ENCODE results near the gene GALNTL6.
"Not testable (repeated sequence)": the region's sequence is repeated elsewhere in the genome, so short reads cannot be mapped to it uniquely, and the experiment has no call there.

The GALNTL6 gene

DNA sequence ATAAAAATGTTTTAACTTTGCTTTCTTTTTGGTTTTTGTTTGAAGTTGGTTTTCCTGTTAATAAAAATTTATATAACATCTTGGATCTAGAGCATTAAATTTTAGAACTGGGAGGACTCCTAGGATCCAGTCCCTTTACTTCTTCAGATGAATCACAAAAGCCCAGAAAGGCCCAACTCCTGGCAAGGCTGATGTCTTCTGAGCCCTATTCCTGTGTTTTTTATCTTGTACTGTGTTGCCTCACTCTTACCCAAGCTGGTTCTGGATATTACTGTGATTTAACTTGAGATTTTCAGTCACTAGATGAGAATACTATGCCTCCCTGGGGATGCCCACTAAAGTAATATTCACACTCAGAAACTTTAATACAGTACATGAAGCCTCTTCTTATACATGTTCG, 1228.3 kb downstream of the GALNTL6 start:
- no peak for DNase-seq

- DNase-seq = not testable (repeated sequence)
Measured at GRCh38 chr4:173042139-173042538, 1228.9 kb downstream of the GALNTL6 start.

DNA sequence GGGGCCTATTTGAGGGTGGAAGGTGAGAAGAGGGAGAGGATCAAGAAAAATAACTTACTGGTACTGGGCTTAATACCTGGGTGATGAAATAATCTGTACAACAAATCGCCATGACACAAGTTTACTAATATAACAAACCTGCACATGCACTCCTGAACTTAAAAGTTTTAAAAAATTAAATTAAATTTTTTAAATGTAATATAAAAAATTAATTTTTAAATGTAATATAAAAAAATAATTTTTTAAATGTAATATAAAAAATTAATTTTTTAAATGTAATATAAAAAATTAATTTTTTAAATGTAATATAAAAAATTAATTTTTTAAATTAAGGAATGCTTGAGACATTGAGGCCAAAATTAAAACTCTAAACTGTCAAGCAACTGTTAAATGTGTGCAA, 1231.1 kb downstream of the GALNTL6 start:
- DNase-seq = no peak

GRCh38 chr4:173045571-173045970, 1232.4 kb downstream of the GALNTL6 start:
- no peak for DNase-seq

- DNase-seq = no peak
Measured at GRCh38 chr4:173046144-173046543, 1232.9 kb downstream of the GALNTL6 start.

GRCh38 chr4:173046818-173047217, 1233.6 kb downstream of the GALNTL6 start:
- DNase-seq = no peak

GRCh38 chr4:173051232-173051631, 1238.0 kb downstream of the GALNTL6 start:
- DNase-seq = no peak

DNA sequence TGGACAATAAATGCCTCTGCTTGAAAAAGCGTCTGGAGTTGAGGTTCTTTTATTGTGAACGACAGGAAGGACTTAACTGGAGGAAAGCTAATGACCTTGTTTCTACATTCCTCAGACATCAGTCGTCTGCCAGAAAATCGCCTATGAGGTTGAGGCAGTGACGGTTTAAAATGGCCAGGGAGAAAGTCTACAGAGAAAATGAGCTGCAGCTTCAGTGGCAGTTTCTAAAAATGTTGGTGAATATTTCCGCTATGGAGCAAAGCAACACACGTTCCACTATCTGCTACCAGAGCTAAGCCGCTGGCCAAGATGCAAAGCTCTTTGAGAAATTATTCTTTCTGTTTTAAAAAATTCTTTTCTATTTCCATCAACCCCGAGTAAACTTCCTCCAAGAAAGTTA, 1238.5 kb downstream of the GALNTL6 start:
- no peak for DNase-seq

DNA sequence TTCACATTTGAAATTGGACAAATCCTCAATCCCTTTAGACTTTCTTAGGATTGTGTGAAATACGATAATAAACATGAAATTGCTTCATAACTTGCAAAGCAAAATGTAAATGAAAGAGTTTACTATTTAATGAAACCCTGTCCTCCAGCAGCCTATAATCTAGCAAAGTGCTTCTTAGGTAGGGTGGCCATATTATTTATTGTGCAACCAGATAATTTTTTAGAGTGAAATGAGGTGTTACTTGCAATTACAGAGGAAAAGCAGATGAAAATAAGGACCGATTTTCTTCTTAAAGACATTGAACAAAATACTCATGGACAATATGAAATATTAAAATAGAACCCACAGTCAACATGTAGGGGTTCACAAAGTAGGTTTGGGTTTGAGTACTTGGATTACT, 1239.2 kb downstream of the GALNTL6 start:
- DNase-seq = no peak

DNA sequence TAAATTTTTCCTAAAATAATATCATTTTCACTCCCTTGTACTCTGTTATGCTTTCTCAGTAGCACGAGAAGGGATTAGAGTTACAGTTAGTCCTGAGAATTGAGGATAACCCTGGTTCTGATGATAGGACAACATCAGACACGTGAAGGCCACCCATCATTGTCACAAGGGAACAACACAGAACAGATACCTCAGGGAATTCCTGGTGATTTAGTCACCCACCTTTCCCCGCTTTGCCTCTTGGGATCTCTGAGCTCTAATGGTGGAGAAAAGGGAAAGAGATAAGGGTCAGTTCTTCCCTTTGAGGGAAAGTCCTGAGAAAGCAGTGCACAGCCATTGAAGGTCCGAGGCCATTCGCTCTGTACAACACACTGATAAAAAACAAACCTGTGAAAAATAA, 1243.1 kb downstream of the GALNTL6 start:
- DNase-seq = peak; percentile 33 to 51

DNA sequence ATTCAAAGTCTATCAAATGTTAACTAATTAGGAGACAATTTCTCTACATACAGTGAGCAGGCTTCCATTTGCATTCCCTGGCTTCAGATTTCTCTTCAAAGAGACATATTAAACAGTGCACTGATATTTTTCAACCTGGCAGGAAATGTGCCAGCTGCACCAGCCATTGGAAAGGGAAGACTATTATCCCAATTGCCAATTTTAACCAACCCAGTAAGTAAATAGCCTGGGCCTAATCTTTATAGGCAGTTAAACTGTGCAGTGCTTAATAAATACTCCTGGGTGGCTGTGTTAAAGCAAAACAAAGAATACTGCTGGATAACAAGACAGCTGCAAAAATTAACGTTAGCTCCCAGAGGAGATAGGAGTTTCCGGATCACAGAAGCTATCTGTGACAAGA, 1243.5 kb downstream of the GALNTL6 start:
- peak; percentile 89 to 90 for DNase-seq

- peak; percentile 87 for DNase-seq
Measured at GRCh38 chr4:173057442-173057841, 1244.2 kb downstream of the GALNTL6 start.

DNA sequence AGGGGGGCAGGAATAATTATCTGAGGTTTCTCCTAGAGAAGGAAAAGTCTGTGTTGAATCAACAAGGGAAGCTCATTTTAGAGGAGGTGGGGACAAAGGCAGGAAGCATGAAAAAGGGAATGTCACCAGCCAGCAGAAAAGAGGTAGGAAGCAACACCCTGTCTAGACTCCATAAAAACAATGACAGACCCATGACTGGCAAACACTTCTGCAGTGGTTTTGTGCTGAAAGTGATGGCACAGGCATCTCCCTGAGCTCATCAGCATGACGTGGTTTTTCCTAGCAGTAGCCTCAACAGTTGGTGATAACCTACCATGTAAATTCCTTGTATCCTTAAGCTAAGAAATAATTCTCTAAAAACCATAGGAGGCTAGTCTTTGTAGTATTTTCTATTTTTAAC, 1244.7 kb downstream of the GALNTL6 start:
- no peak for DNase-seq

- no peak for DNase-seq
Measured at GRCh38 chr4:173061160-173061559, 1248.0 kb downstream of the GALNTL6 start.

- DNase-seq = no peak
Measured at GRCh38 chr4:173073939-173074500, 1260.8 kb downstream of the GALNTL6 start.

GRCh38 chr4:173074501-173074946, 1261.3 kb downstream of the GALNTL6 start:
- peak; percentile 16 to 29 for DNase-seq

DNA sequence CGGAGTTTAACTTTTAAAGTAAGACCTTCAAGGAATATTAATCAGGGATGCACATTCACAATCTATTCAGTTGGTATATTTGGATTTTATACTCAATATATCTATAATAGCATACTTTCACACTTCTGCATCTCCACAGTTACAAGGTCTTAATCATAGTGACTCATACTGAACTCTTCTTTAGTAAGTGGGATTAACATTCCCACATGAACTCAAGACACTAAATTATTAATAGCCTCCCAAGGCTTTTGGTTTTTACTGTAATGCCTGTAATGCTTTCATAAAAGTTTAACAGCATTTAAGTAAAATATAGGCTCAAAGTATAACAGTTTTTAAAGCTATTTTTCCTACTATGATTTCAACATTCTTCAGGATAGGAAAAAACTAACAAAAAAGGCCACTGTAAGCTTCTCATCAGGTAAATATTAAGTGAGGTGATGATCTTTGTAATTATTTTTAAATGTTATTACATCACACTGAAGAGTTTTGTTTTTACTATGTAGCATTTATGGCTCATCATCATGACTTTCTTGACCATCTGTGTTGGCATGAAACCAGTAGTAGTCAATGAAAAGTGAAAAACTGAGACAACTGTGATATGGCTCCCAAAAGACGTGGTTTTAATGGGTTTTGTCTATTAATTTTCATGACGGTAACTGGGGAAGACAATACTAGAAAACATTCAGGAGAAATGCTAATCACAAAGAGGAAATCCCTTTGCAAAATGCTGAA, 1263.9 kb downstream of the GALNTL6 start:
- DNase-seq = no peak

DNA sequence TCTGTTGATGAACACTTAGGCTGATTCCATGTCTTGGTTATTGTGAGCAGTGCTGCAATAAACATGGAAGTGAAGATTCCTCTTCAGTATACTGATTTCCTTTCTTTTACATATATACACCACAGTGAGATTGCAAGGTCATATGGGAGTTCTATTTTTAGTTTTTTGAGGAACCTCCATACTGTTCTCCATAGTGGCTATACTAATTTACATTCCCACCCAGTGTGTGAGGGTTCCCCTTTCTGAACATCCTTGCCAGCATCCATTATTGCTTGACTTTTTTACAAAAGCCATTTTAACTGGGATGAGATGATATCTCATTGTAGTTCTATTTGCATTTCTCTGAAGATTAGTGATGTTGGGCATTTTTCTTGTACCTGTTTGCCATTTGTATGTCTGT, 1274.9 kb downstream of the GALNTL6 start:
- DNase-seq = no peak
